RPMI8226 (cell line): Measurements from ENCODE around the gene MAML1.

Experiments
- DNase-seq: peaks from one replicate; pipeline ENCODE4 v3.0.0-alpha.2; 2015

The MAML1 gene

GRCh38 chr5:179823937-179824744 is 91.5 kb downstream of the MAML1 start:
- no peak for DNase-seq

- DNase-seq: no peak
Observed at GRCh38 chr5:179824745-179825112, 92.1 kb downstream of the MAML1 start.

DNA sequence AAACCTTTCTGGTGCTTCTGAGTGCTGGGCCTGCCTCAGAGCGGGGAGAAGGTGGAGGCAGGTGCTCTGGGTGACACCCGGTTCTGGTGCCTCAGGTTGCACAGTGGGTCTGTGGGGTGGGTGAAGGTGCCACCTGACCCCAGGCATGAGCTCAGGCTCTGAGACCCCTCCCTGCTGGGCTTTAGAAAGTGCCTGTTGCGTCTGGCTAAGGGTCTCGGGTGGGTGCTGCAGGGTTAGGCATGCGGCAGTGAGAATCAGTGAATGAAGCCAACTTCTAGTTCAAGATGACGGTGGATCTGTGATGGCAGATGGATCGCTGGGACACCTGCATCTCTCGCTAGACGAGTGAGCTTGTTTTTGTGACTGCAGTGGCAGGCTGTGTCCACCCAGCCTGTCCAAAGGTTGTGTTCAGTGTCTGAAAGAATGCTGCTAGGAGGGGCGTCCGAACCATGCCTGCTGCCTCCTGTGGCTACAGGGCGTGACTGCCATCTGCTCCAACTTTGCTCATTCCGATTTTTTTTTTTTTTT is 93.1 kb downstream of the MAML1 start:
- DNase-seq: no peak
